ENCODE data around the gene PBX3. TPM values are rescaled to one million over a fixed set of nuclear protein-coding genes. Genes with fewer than 3 reads are reported as not detected.

PBX3 gene
- total RNA-seq, 2 experiments from 2014 or later: 25.3 to 30.8 TPM

GRCh38 chr9:126015424-126015823, 268.3 kb downstream of the PBX3 start:
- DNase-seq: no peak
- Mint-ChIP-seq H3K36me3 (ENCODE audit: low read depth) (no peaks in the 10 kb centered on the region), H3K27me3 (peaks cover 8% of the 10 kb centered on the region), H3K27ac (no peak overlapping the region), H3K4me1 (ENCODE audit: low read depth) (no peaks in the 10 kb centered on the region), H3K9me3 (no peaks in the 10 kb centered on the region), H3K4me3 (no peak overlapping the region)
- peaks cover 0 to 5% of the 10 kb centered on the region in 2 experiments for H3K27me3 ChIP-seq (ENCODE audit: control insufficient read depth in 1 of 2, insufficient read depth in 2 of 2, low read length in 2 of 2)
- ATAC-seq (ENCODE audit: poor library complexity): no peak
- POLR2A ChIA-PET: no interaction called here
- H3K4me1 ChIP-seq (ENCODE audit: insufficient read depth, low read length): no peaks in the 10 kb centered on the region
- H3K4me3 ChIP-seq (ENCODE audit: low read length): no peak overlapping the region
- CTCF ChIA-PET: no interaction called here
- H3K9me3 ChIP-seq (ENCODE audit: control insufficient read depth in 1 of 2, insufficient read depth in 1 of 2, low read length in 2 of 2): peaks cover 0 to 14% of the 10 kb centered on the region in 2 experiments
- intact Hi-C loops (cut with DNase I, micrococcal nuclease): no loop called here
- TF ChIP-seq, protein P1, sequence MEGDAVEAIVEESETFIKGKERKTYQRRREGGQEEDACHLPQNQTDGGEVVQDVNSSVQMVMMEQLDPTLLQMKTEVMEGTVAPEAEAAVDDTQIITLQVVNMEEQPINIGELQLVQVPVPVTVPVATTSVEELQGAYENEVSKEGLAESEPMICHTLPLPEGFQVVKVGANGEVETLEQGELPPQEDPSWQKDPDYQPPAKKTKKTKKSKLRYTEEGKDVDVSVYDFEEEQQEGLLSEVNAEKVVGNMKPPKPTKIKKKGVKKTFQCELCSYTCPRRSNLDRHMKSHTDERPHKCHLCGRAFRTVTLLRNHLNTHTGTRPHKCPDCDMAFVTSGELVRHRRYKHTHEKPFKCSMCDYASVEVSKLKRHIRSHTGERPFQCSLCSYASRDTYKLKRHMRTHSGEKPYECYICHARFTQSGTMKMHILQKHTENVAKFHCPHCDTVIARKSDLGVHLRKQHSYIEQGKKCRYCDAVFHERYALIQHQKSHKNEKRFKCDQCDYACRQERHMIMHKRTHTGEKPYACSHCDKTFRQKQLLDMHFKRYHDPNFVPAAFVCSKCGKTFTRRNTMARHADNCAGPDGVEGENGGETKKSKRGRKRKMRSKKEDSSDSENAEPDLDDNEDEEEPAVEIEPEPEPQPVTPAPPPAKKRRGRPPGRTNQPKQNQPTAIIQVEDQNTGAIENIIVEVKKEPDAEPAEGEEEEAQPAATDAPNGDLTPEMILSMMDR (IDR thresholded peaks at IDR 0.05): no peak
- H3K36me3 ChIP-seq (ENCODE audit: insufficient read depth, low read length): no peaks in the 10 kb centered on the region
- H3K27ac ChIP-seq (ENCODE audit: low read depth in 1 of 2, low read length in 2 of 2): no peak overlapping the region

- Mint-ChIP-seq H3K9me3 (no peaks in the 10 kb centered on the region), H3K4me1 (ENCODE audit: low read depth) (no peaks in the 10 kb centered on the region), H3K27ac (no peak overlapping the region), H3K27me3 (peaks cover 8% of the 10 kb centered on the region), H3K4me3 (no peak overlapping the region), H3K36me3 (ENCODE audit: low read depth) (no peaks in the 10 kb centered on the region)
- intact Hi-C loops (cut with DNase I, micrococcal nuclease): no loop called here
- DNase-seq (no peak), ATAC-seq (ENCODE audit: poor library complexity) (no peak)
- Histone ChIP-seq H3K9me3 (ENCODE audit: control insufficient read depth in 1 of 2, insufficient read depth in 1 of 2, low read length in 2 of 2) (peaks cover 0 to 8% of the 10 kb centered on the region in 2 experiments), H3K27ac (ENCODE audit: low read depth in 1 of 2, low read length in 2 of 2) (no peak overlapping the region), H3K4me1 (ENCODE audit: insufficient read depth, low read length) (no peaks in the 10 kb centered on the region), H3K4me3 (ENCODE audit: low read length) (no peak overlapping the region), H3K36me3 (ENCODE audit: insufficient read depth, low read length) (no peaks in the 10 kb centered on the region), H3K27me3 (ENCODE audit: control insufficient read depth in 1 of 2, insufficient read depth in 2 of 2, low read length in 2 of 2) (peaks cover 0 to 5% of the 10 kb centered on the region in 2 experiments)
- ChIA-PET POLR2A (no interaction called here), CTCF (no interaction called here)
- TF ChIP-seq, protein P1 (IDR thresholded peaks at IDR 0.05): no peak
These were observed 269.6 kb downstream of the PBX3 start for GRCh38 chr9:126016579-126017290.

Other genes with a start within 250 kb of the PBX3 start
- 10 to 100 TPM; 40.3 to 44.9 TPM for gene MAPKAP1, start 40.2 kb upstream of the PBX3 start, total RNA-seq

Data from CD4-positive, alpha-beta T cell (primary cell).